Suprapubic skin (tissue), 4 donors: ENCODE measurements around the gene ZNF335. TPM values are rescaled to one million over a fixed set of nuclear protein-coding genes. Genes with fewer than 3 reads are reported as not detected.

Experiments
- DNase-seq, 2 donors: peaks; one replicate each; pipeline ENCODE4 v3.0.0-alpha.2; 2019; ENCODE audit warnings: low spot score in 2 of 2
- H3K27ac ChIP-seq: fragments of 200-600 bp; sonication (generic); one replicate; pipeline ENCODE4 v1.5.1; 2019
- H3K27me3 ChIP-seq: fragments of 200-600 bp; sonication (generic); one replicate; pipeline ENCODE4 v1.5.1; 2019
- H3K36me3 ChIP-seq: fragments of 200-600 bp; sonication (generic); one replicate; pipeline ENCODE4 v1.5.1; 2019
- H3K4me1 ChIP-seq: fragments of 200-600 bp; sonication (generic); one replicate; pipeline ENCODE4 v1.5.1; 2019
- H3K4me3 ChIP-seq: fragments of 200-600 bp; sonication (generic); one replicate; pipeline ENCODE4 v1.5.1; 2019; ENCODE audit warnings: mild to moderate bottlenecking
- H3K9me3 ChIP-seq: fragments of 200-600 bp; sonication (generic); one replicate; pipeline ENCODE4 v1.5.1; 2019
- CTCF ChIP-seq, 2 donors: fragments of 200-600 bp in 1 of 2; fragments of 450-650 bp in 1 of 2; sonication (generic) in 1 of 2; IDR thresholded peaks; one replicate each; pipeline ENCODE4 v1.5.1; 2016 to 2019; ENCODE audit warnings: antibody characterized with exemption in 2 of 2, mild to moderate bottlenecking in 1 of 2, moderate library complexity in 1 of 2
- EP300 ChIP-seq: sonication (generic); formaldehyde crosslinking; IDR thresholded peaks from one replicate; pipeline ENCODE4 v1.6.1; 2017; ENCODE audit warnings: antibody characterized with exemption
- POLR2A ChIP-seq, 2 donors: fragments of 450-650 bp; IDR thresholded peaks; one replicate each; pipeline ENCODE4 v1.6.1; 2017; ENCODE audit warnings: antibody characterized with exemption in 2 of 2, mild to moderate bottlenecking in 2 of 2, moderate library complexity in 2 of 2
- POLR2AphosphoS5 ChIP-seq, 3 donors: sonication (generic); formaldehyde crosslinking; IDR thresholded peaks; one replicate each; pipeline ENCODE4 v1.6.1; 2017; ENCODE audit warnings: antibody characterized with exemption in 3 of 3
- WGBS: methylation state at CpG from one replicate; pipeline ENCODE4 v1.1.5; 2018; 5-methylcytosine and 5-hydroxymethylcytosine counted together
- total RNA-seq, 4 donors: library from RNA; depleted of rRNA; stranded (reverse); fragments of >200 nt; gene quantifications; one replicate each; pipeline ENCODE4 v1.1.0, GENCODE V29; 2016

Gene ZNF335
- total RNA-seq, 4 donors from 2014 or later = 25.8 to 62.6 (median 35.1) TPM

DNA sequence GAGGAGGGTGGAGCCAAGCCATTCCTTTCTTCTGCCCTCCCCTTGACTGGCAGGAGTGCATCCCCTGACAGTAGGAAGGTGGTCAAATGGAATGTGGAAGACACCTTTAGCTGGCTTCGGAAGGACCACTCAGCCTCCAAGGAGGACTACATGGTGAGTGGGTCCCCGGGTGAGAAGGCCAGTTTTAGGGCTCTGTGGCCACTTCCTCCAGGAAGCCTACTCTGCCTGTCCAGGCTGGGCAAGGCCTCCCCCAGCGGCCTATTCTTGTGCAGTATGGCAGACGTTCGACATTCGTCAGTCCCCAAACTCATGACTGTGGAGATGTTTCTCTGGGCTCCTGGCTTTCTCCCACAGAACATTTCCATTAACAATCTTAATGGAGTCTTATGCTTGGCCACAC is 28.4 kb downstream of the ZNF335 start:
- H3K27ac ChIP-seq = no peak overlapping the region

GRCh38 chr20:45940469-45940868 is 31.5 kb downstream of the ZNF335 start:
- no peaks in the 10 kb centered on the region for H3K9me3 ChIP-seq
- TF ChIP-seq POLR2A (IDR thresholded peaks at IDR 0.05) = no peak
- no peak for TF ChIP-seq POLR2AphosphoS5 (IDR thresholded peaks at IDR 0.05)
- TF ChIP-seq EP300 = no peak
- no peak for TF ChIP-seq CTCF (IDR thresholded peaks at IDR 0.05)
- H3K4me3 ChIP-seq = no peak overlapping the region
- no peaks in the 10 kb centered on the region for H3K27me3 ChIP-seq
- 90% methylated on average over 2 of the region's 13 CpGs for WGBS
- peaks cover 26% of the 10 kb centered on the region for H3K4me1 ChIP-seq
- H3K36me3 ChIP-seq = peaks cover 84% of the 10 kb centered on the region
- DNase-seq = no peak
- H3K27ac ChIP-seq = no peak overlapping the region

More for the DNA sequence above, 28.4 kb downstream of the ZNF335 start:
- Histone ChIP-seq H3K4me1 (peaks cover 29% of the 10 kb centered on the region), H3K4me3 (no peak overlapping the region), H3K36me3 (peaks cover 97% of the 10 kb centered on the region), H3K9me3 (no peaks in the 10 kb centered on the region), H3K27me3 (no peaks in the 10 kb centered on the region)
- WGBS = 93% methylated on average over 6 of the region's 6 CpGs
- TF ChIP-seq POLR2AphosphoS5 (IDR thresholded peaks at IDR 0.05) (no peak), POLR2A (IDR thresholded peaks at IDR 0.05) (no peak), EP300 (no peak), CTCF (IDR thresholded peaks at IDR 0.05) (no peak)
- DNase-seq = no peak

GRCh38 chr20:45940053-45940452 is 31.9 kb downstream of the ZNF335 start:
- Histone ChIP-seq H3K4me1 (peaks cover 25% of the 10 kb centered on the region), H3K36me3 (peaks cover 80% of the 10 kb centered on the region)
- 93% methylated on average over 3 of the region's 3 CpGs for WGBS

GRCh38 chr20:45938727-45939438 is 33.1 kb downstream of the ZNF335 start:
- peaks cover 68% of the 10 kb centered on the region for H3K36me3 ChIP-seq
- no peak overlapping the region for H3K4me3 ChIP-seq
- TF ChIP-seq POLR2AphosphoS5 (IDR thresholded peaks at IDR 0.05) (no peak), EP300 (no peak), POLR2A (IDR thresholded peaks at IDR 0.05) (no peak), CTCF (IDR thresholded peaks at IDR 0.05) (no peak)
- no peak overlapping the region for H3K27ac ChIP-seq
- WGBS = 85% methylated on average over 6 of the region's 13 CpGs
- no peaks in the 10 kb centered on the region for H3K9me3 ChIP-seq
- peaks cover 29% of the 10 kb centered on the region for H3K4me1 ChIP-seq
- no peak for DNase-seq
- no peaks in the 10 kb centered on the region for H3K27me3 ChIP-seq

More at GRCh38 chr20:45940053-45940452, 31.9 kb downstream of the ZNF335 start:
- Histone ChIP-seq H3K27ac (no peak overlapping the region), H3K27me3 (no peaks in the 10 kb centered on the region), H3K9me3 (no peaks in the 10 kb centered on the region), H3K4me3 (no peak overlapping the region)
- TF ChIP-seq POLR2AphosphoS5 (IDR thresholded peaks at IDR 0.05) (no peak), CTCF (IDR thresholded peaks at IDR 0.05) (no peak), EP300 (no peak), POLR2A (IDR thresholded peaks at IDR 0.05) (no peak)
- no peak for DNase-seq

GRCh38 chr20:45937765-45938164 is 34.2 kb downstream of the ZNF335 start:
- Histone ChIP-seq H3K4me3 (no peak overlapping the region), H3K4me1 (peaks cover 37% of the 10 kb centered on the region), H3K36me3 (peaks cover 57% of the 10 kb centered on the region), H3K9me3 (no peaks in the 10 kb centered on the region), H3K27ac (no peak overlapping the region), H3K27me3 (no peaks in the 10 kb centered on the region)
- 66% methylated on average over 2 of the region's 2 CpGs for whole genome bisulfite sequencing
- TF ChIP-seq POLR2A (IDR thresholded peaks at IDR 0.05) (no peak), CTCF (IDR thresholded peaks at IDR 0.05) (no peak), POLR2AphosphoS5 (IDR thresholded peaks at IDR 0.05) (no peak), EP300 (no peak)
- DNase-seq = no peak
